Activated T-cell treated with anti-CD3 and anti-CD28 coated beads for 24 hours (primary cell): ENCODE measurements around the gene CCDC183.
A peak's percentile ranks its signal among the peaks of the same experiment; 100 is the strongest.
"Not testable (repeated sequence)": the region's sequence is repeated elsewhere in the genome, so short reads cannot be mapped to it uniquely, and the experiment has no call there.

Experiments used
- DNase-seq: peaks from one replicate; pipeline ENCODE4 v3.0.0-alpha.2; 2020; ENCODE audit warnings: low read depth

CCDC183 gene

DNA sequence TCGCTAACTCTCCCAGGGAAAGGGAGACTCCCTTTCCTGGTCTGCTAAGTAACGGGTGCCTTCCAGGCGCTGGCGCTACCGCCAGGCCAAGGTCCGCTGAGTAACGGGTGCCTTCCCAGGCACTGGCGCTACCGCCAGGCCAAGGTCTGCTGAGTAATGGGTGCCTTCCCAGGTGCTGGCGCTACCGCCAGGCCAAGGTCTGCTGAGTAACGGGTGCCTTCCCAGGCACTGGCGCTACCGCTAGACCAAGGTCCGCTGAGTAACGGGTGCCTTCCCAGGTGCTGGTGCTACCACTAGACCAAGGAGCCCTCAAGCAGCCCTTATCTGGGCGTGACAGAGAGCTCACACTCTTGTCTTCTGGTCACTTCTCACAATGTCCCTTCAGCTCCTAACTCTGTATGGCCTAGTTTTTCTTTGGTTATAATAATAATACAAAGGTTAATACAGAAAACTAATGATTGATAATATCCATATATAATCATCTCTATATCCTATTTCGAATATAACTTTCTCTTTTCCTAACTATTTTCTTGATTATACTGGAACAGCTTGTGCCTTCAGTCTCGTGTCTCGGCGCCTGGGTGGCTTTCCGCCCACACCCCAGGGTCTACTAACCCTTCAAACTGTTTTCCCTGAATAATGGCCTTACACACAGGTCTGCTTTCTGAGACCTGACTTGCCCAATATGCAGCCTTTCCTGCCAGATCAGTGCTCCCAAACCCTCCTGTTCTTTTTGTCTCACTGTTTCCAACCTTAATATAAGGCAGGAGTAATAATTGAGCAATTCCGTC is 10.4 kb upstream of the CCDC183 start:
- not testable (repeated sequence) for DNase-seq

DNA sequence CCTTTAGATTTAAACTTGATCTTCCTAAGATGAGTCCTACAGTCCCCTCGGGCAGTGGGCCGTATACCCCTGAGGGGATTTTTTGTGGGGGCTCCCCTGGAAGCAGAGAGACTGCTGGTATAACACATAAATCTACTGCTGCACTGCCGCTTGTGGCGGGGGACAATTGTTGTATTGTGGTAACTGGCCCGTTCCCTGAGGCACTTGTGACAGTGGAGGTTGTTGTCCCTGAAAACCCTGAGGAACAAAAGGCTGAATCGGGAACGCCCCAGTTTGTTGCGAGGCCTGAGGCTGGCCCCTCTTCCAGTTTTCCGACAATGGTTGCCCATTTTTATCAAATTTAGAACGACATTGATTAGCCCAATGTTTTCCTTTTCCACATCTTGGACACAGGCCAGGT is 9.7 kb upstream of the CCDC183 start:
- no peak for DNase-seq

DNA sequence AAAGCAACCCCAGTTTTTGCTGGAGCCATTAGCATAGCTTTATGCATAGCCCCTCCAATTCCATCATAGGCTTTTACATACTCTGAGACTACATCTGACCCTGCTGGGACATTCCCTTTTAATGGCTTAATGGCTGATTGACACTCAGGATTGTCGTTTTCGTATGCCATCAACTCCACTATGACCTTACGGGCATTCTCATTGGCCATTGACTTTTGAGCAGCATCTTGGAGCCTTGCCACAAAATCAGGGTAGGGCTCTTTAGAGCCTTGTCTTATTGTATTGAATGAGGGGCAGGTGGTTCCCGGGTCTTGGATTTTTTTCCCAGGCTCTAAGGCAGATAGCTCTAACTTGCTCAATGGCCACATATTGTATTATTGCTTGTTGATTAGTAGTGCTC is 9.2 kb upstream of the CCDC183 start:
- DNase-seq = not testable (repeated sequence)

DNA sequence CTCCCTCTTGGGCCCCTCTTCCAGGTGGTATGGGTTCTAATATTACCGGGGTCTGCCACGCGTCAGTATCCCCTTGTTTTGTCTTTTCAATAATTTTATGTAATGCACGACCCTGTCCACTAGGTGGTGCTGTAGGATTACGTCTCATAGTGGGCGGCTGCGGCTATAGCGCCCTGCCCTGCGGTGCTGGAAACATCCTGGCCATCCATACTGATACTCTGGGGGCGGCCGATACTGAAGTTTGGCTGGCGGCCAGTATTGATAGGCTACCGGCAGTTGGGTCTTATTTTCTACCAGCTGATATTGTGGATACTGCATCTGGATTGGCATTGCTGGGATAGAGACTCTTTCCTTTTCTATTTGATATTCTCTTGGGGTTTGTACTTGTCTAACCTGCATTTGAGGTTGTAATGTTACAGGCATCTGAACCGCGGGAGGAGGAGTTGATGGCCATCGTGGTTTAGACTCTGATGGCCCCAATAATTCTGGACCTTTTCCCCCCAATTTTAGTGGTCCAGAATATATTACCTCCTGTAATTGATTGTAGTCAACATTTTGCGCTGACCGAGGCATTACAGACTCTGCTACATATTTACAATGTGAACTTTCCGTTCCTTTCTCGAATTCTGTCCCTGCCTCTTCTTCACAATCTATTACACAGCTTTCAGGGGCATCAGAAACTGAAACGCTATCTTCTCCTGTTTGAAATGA is 8.3 kb upstream of the CCDC183 start:
- DNase-seq = peak; percentile 64

DNA sequence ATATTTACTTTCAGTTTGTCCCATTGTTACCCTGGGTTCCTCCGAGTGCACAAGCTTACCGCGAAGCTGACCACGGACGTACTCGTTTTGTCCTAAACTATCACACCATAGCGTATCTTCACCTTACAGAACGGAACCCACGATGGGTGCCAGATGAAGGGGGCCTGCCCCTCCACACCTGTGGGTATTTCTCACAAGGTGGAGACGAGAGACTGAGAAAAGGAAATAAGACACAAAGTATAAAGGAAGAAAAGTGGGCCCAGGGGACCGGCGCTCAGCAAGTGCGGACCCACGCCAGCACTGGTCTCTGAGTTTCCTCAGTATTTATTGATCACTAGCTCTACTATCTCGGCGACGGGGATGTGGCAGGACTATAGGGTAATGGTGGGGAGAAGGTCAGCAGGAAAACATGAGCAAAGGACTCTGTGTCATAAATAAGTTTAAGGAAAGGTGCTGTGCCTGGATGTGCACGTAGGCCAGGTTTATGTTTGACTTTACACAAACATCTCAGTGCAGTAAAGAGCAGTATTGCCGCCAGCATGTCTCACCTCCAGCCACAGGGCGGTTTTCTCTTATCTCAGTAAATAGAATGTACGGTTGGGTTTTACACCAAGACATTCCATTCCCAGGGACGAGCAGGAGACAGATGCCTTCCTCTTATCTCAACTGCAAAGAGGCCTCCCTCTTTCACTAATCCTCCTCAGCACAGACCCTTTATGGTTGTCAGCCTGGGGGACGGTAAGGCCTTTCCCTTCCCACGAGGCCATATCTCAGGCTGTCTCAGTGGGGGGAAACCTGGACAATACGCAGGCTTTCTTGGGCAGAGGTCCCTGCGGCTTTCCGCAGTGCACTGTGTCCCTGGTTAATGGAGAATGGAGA is 7.3 kb upstream of the CCDC183 start:
- not testable (repeated sequence) for DNase-seq

DNA sequence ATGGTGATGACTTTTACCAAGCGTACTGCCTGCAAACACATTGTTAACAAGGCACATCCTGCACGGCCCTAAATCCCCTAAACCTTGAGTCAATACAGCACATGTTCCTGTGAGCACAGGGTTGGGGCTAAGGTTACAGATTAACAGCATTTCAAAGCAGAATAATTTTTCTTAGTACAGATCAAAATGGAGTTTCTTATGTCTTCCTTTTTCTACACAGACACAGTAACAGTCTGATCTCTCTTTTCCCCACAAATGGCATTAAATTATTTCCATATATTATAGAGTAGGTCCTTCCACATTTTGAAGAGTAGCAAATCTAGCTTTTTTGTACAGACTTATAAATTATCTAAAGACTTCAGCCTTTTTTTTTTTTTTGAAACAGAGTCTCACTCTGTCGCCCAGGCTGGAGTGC is 6.6 kb upstream of the CCDC183 start:
- no peak for DNase-seq

DNA sequence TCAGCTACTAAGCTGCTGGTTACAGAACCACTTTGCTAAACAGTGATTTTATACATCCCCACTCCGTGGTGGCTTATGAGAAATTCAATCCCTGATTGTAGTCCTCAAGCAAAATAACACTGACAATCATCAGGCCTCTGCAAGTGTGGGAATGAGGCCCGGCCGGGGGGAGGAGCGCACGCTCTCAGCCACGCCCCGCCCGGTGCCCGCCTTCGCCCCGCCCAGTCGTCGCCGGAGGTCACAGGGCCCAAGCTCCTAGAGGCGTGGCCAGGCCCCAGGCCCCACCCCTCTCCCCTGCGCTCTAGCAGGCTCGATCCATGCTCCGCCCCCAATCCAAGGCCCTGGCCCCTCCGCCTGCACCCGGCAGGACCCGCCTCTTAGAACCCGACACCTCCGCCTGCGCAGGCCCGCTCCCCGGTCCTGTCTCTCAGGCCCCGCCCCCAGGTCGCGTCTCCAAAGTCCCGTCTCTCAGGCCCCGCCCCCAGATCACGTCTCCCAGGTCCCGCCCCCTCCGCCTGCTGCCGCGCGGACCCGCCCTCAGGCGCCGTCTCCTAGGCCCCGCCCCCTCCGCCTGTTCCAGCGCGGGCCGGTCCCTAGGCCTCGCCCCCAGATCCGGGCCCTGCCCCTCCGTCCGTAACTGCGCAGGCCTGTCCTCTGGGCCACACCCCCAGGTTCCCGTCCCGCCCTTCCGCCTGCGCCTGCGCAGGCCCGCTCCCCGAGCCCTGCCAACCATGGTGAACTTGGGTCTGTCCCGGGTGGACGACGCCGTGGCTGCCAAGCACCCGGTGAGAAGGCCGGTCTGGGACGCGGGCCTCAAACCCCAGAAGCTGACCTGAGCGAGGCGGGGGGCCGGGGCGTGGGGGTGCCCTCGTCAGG is 5.3 kb upstream of the CCDC183 start, which contains the start of gene TMEM141:
TMEM141 (plus strand) TSS at position 705 of the 876 bp plus-strand sequence; CDS start at position 732, 27 bp downstream.
- DNase-seq = peak; percentile 100

DNA sequence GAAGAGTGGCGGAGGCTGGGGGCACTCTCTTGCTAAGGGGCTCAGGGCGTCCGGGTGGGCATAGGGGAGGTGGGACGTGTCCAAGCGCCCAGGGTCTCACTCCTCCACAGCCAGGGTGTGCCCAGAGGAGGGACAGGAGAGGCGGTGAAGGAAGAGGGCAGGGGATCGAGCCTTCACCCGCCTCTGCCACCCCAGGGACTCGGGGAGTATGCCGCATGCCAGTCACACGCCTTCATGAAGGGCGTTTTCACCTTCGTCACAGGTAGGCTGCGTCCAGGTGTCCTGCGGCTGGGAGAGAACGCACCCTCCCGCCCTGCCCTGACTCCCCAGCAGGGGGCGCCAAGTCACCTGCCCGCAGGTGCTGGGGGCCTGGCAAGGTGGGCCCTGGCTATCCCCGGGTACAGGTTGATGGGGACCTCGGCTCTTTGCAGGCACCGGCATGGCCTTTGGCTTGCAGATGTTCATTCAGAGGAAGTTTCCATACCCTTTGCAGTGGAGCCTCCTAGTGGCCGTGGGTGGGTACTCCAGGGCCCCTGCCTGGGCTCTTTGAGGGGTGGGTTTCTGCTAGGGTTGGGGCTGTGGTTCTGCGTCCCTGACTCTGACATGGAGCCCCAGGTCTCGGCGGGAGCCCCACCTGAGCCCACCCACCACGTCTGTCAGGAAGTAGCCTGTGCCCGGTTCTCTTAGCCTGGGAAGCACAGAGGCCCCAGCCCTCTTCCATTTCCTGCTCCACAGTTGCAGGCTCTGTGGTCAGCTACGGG is 4.4 kb upstream of the CCDC183 start:
- DNase-seq = peak; percentile 52

DNA sequence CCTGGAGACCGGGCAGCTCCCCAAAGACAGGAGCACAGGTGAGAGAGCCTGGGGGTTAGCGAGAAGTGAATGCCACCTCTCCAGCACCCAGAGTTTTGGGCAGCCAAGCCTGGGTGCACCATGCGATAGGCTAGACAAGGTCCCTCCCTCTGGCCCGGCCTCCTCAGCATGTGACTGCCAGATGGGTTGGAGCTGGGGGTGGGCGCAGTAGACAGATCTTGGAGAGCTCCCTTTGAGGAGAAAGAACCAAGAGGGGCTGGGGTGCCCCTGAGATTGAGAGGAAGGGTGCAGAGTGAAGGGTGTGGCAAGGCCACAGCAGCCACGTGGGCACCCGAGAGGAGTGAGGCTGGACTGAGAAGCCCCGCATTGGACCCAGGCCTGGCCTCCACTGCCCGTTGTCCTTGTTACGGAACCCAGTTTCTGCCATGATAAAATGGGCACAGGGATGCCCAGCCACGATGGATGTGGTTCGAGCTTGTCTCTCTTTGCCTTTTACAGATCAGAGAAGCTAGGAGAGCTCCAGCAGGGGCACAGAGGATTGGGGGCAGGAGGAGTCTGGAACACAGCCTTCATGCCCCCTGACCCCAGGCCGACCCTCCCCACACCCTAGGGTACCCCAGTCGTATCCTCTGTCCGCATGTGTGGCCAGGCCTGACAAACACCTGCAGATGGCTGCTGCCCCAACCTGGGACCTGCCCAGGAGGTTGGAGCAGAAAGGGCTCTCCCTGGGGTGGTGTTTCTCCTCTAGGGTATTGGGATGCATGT is 3.6 kb upstream of the CCDC183 start:
- DNase-seq = no peak

DNA sequence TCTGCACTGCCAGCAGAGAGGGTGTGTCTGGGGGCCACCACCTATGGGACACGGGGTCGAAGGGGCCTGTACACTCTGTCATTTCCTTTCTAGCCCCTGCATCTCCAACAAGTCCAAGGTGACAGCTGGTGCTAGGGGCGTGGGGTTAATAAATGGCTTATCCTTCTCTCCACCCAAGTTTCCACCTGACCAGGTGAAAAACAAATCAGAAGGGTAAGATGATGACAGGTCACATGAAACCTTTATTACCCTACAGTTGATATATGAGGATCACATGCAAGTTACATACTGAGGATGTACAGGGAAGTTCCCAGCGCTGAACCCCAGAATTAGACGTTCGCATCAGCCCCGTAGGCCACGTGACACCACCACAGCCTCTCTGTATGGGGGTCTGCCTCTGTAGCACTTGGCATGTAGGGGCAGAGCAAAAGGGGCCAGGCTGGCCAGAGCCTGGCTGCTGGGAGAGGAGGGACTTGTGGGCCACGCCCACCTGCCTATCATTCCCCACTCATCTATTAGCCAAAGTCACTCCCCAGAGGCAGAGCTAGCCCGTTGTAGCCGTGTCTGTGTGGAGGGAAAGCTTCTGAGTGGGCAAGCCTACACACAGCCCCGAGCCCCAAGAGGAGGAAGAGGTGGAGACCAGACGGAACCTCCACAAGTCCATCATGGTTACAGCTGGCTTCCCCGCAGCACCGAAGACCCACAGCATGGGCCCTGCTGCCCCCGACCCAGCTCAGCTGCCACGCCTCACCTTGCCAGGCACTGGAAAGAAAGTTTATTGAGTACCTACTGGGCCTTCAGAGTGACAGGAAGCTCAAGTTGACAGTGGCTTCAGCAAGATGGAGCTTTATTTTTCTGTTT is 2.8 kb upstream of the CCDC183 start:
- no peak for DNase-seq

DNA sequence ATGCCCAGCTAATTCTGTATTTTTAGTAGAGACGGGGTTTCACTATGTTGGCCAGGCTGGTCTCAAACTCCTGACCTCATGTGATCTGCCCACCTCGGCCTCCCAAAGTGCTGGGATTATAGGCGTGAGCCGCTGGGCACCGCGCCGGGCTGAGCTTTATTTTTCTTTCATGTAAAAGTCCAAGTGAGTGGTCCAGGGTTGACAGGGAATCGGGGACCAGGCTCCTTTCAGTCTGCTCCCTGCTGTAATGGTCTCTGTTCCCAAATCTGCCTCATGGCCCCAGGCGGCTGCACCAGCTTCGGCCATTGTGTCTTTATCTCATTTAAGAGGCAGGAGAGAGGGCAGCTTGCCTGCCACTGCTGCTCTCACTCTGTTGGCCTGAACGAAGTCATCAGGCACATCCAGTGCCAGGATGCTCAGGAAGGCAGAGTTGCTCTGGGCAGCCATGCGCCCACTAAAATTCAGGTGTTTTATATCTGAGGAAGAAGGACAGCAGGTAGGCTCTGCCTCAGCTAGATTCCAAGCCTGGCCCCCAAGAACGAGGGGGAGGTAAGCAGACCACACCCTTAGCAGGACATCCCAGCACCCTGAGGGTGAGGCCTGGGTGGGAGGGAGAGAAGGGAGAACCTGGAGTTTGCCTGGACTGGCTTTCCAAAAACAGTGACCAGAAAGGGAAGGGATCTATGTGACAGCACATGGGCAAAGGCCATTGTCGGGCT is 1.7 kb upstream of the CCDC183 start:
- no peak for DNase-seq

DNA sequence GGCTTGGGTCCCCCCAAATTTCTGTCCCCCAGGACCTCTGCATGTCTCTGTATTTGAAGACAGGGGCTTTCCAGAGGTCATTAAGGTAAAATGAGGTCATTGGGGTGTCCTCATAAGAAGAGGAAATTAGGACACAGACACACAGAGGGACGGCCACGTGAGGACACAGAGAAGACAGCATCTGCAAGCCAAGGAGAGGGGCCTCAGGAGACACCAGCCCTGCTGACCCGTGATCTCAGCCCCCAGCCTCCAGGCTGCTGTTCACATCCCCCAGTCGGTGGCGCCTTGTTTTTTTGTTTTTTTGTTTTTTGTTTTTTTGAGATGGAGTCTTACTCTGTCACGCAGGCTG is 1.2 kb upstream of the CCDC183 start:
- DNase-seq = no peak

DNA sequence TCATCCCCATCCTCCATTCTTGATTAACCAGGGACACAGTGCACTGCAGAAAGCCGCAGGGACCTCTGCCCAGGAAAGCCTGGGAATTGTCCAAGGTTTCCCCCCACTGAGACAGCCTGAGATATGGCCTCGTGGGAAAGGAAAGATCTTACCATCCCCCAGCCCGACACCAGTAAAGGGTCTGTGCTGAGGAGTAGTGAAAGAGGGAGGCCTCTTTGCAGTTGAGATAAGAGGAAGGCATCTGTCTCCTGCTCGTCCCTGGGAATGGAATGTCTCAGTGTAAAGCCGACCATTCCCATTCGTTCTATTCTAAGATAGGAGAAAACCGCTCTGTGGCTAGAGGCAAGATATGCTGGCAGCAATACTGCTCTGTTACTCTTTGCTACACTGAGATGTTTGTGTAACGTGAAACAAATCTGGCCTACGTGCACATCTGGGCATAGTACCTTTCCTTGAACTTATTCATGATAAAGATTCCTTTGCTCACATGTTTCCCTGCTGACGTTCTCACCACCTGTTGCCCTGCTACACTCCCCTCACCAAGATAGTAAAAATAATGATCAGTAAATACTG is 723 bp downstream of the CCDC183 start:
- DNase-seq = not testable (repeated sequence)

DNA sequence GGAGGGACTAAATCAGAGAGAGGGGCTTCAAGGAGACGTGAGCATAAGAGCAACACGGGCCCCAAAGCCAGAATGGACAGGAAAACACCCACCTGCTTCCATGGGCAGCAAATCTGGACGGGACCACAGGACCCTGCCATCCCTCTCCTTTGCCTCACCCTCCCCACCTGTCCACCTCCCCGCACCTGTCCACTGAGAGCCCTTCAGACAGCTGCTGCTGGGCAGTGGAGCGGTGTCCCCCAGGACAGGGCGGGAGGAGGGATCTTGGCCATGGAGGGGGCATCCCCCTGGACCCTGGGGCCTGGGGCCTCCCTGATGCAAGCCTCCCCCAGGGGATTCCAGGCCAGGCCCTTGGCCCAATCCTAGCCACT is 2.6 kb downstream of the CCDC183 start:
- DNase-seq = no peak

DNA sequence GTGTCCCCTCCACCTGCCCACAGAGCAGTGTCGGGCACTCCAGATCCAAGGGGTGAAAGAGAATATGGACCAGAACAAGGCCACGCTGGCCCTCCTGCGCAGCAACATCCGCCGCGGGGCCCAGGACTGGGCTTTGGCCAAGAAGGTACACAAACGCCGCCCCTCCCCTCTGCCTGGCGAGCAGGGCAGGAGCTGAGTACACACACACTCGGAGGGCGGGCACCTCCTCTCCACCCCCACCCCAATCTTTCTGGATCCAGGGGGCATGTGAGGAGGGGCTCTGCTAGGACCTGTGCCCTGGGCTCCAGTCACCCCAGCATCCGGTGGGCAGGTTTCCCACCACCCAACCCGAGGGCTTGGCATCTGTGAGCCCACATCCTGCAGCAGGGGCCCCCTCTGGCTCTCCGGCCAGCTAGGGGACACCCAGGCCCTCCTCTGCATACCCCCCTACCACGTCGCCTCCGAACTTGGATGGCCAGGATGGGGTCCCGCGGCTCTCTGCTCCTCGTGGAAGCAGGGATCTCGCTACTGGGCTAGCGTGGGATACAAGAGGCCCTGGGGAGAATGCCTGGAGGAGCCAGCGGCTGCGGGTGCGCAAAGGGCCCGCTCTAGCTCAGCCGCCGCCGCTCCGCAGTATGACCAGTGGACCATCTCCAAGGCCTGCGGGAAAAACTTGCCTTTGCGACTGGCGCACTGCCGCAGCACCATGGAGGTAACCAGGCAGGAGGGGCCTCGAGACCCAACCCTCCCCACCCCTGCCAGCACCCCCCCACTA is 3.1 kb downstream of the CCDC183 start:
- no peak for DNase-seq

DNA sequence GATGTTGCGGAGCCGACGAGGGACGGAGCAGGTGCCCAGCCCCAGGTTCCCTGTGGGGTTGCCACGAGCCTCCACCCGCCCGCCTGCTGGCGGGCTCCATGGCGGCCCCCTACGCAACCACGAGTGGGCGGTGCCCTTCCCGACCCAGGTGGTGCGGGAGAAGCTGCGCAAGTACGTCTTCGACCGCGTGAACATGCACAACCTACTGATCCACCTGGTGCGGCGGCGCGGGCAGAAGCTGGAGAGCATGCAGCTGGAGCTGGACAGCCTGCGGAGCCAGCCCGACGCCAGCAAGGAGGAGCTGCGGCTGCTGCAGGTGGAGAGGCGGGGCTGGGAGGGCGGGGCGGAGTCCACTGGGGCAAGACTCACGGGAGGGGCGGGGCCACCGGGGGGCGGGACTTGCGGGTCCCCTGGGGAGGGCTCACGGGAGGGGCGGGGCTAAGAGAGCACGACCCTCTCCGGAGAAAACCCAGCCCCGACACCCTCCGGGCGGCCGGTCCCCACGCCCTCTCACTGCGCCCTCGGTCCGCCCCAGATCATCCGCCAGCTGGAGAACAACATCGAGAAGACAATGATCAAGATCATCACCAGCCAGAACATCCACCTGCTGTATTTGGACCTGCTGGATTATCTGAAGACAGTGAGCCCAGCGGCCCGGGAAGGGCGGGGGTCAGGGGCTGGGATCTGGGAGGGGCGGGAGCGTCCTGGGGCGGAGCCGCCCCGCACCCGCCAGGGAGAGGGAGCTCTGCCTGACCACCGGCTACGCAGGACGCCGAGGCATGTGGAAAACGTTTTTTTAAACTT is 3.9 kb downstream of the CCDC183 start:
- peak; percentile 81 for DNase-seq
